HG03103 (cell line): ENCODE results near the gene NFIC.
A peak's percentile ranks its signal among the peaks of the same experiment; 100 is the strongest.
"Not testable (repeated sequence)": the region's sequence is repeated elsewhere in the genome, so short reads cannot be mapped to it uniquely, and the experiment has no call there.

ENCODE experiments used
- ATAC-seq: cut with Tn5 transposase; IDR thresholded peaks from one replicate; pipeline ENCODE4 v1.9.1; 2021; ENCODE audit warnings: low read depth; ENCODE audit not compliant: unreplicated experiment

Gene NFIC

DNA sequence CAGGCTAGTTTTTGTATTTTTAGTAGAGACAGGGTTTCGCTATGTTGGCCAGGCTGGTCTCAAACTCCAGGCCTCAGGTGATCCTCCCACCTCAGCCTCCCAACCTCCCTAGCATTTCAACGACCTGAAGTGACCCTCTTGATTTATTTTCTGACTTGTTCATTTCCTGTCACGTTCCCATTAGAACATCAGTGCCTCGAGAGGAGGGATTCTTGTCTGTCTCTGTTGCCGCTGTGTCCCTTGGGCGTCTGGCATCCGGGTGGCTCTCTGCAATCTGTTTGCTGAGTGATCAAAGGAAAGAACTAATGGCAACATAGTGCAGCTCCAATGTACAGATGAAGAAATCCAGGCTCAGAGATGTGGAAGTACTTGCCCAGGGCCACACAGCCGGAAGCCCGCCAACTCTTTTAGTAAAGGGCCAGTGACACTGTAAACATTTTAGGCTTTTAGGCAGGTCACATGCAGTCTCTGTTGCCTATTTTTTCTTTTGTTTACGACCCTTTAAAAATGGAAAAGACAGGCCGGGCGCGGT lies 47.5 kb downstream of the NFIC start:
- ATAC-seq: no peak

DNA sequence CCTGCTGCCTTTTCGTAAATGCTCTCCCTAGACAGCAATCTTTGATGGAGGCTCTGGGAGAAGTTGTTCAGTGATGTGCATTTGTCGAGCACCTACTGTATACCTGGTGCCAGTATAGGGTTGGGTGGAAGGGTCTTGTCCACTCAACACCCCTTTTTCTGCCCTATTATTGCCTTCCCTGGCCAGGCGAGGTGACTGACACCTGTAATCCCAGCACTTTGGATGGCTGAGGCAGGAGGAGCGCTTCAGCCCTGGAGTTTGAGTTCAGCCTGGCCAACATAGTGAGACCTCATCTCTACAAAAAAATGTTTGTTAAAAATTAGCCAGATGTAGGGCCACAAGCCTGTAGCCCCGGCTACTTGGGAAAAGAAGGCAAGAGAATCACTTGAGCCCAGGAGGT lies 49.3 kb downstream of the NFIC start:
- ATAC-seq: no peak

DNA sequence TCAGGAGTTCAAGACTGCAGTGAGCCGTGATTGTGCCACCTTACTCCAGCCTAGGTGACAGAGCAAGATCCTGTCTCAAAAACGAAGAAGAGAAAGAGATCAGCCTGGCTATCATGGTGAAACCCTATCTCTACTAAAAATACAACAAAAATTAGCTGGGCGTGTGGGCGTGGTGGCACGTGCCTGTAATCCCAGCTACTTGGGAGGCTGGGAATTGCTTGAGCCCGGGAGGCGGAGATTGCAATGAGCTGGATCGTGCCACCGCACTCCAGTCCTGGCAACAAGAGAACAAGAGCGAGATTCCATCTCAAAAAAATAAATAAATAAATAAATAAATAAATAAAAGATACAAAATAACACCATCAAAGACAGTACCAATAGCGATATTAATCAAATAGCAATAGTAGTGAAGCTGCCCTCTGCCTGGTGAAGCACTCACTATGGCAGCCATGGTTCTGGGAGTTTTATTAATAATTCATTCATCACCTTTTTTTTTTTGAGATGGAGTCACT lies 53.9 kb downstream of the NFIC start:
- ATAC-seq: no peak

DNA sequence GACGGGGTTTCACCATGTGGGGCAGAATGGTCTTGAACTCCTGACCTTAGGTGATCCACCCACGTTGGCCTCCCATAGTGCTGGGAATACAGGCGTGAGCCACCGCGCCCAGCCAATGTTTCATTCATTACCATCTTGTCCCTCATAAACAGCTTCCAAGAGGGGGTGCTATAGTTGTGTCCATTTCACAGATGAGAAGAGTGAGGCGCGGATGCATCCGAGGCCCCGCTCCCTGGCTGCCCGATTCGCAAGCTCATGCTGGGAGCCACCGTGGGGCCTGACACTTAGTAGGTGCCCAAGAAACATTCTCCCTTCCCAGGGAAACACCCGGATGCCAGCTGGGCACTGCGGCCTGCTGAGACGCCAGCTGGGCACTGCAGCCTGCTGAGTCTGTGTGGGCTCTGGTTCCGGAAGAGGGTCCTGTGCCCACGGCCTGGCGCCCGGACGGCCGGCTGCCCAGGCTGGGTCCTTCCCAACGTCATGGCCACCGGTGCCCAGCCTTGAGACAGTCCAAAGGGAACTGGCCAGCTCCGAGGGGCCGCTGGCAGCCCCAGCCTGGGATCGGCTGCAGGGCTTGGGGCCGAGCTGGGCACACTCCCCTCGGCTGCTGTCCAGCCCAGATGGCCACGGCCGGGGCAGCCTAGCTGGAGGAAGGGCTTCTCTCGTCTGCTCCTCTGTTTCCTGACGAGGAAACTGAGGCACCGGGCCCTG lies 54.7 kb downstream of the NFIC start:
- no peak for ATAC-seq

DNA sequence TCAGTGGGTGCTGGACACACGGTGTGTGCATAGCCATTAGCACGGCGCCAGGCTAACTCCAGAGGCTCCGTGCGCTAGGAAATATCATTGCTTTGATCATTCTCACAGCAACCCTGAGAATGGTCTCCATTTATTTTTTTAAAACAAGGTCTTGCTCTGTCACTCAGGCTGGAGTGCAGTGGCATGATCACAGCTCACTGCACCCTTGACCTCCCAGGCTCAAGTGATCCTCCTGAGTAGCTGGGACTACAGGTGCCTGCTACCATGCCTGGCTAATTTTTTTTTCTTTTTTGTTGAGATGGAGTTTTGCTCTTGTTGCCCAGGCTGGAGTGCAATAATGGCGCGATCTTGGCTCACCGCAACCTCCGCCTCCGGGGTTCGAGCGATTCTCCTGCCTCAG lies 55.3 kb downstream of the NFIC start:
- not testable (repeated sequence) for ATAC-seq

GRCh38 chr19:3423183-3423829 lies 56.9 kb downstream of the NFIC start:
- no peak for ATAC-seq

DNA sequence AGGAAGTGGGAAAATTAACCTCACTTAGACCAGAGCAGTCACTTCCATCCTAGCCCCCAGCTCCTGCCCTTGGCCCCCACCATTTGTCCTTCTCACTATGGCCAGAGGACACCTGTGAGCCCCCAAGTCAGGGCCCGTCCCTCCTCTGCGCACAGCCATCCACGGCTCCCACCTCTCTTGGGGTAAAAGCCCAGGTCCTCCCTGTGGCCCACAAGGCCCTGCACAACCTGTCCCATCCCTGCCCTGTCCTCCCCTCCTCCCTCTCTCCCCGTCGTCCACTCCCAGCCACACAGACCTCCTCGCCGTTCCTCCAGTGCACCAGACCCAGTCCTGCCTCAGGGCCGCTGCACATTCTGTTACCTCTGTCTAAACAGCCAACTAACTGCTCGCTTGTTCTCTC lies 60.0 kb downstream of the NFIC start:
- no peak for ATAC-seq

DNA sequence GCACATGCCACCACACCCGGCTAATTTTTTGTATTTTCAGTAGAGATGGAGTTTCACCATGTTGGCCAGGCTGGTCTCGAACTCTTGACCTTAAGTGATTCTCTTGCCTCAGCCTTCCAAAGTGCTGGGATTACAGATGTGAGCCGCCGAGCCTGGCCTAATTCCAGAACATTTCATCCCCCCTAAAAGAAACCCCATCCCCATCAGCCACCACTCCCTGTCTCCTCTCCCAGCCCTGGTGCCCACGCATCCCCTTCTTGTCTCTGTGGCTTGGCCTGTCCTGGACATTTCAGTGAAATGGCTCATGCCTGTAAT lies 63.9 kb downstream of the NFIC start:
- not testable (repeated sequence) for ATAC-seq

DNA sequence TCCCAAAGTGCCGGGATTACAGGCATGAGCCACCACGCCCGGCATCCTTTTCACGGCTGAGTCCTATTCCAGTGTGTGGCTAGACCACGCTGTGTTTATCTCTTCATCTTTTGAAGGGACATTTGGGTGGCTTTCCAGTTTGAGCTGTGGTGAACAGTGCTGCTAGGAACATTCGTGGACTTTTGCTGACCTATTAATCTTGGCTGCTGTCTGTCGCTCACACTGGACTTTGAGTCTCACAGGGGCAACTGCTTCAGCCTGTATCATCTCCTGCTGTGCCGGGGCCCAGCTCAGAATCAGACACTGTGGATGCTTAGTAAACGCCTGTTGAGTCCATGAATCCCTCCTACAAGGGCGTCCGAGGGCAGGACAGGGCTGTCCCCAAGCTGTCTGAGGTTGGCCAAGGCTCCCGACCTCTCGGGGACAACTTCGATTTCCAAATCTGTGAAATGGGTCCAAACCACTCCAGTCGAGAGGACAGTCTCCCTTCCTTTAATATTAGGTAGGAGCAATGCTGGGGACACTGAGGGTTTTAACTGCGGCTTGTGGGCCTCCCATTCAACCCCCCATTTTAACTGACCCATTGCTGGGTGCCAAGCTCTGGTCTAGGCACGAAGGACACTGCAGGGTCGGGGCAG lies 65.5 kb downstream of the NFIC start:
- no peak for ATAC-seq

DNA sequence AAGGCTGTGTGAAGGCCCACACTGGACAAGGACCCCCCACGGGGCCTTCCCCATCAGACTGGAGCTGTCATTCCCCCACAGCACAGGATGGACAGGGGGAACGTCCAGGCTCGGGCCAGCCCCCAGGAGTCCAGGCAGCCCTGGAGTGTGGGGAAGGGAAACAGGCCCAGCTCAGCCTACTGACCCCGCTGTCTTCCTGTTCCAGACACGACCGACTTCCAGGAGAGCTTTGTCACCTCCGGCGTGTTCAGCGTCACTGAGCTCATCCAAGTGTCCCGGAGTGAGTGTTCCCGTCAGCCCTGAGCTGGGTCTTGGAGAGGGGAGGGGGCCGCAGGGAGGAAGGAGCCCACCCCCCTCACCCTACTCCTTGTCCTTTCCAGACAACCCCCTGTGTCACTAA lies 66.9 kb downstream of the NFIC start:
- ATAC-seq: no peak

- ATAC-seq: no peak
Measured at GRCh38 chr19:3433805-3434540, 67.6 kb downstream of the NFIC start.

- ATAC-seq: peak; percentile 80
Measured at GRCh38 chr19:3434630-3435553, 68.5 kb downstream of the NFIC start.

DNA sequence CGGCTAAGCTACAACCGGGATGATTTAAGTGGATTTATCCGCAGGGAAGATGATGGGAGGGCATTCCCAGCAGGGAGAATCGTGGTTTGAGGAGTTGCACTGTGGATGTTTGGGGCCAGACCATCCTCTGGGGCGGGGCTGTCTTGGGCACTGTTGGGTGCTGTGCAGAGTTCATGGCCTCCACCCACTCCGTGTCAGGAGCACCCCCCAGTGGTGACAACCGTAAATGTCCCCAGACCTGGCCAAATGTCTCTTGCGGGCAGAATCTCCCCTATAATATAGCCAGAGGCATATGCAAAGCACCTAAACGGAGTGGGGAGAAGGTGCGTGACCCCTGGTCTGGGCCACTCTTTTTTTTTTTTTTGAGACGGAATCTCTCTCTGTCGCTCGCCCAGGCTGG lies 73.7 kb downstream of the NFIC start:
- ATAC-seq: no peak

DNA sequence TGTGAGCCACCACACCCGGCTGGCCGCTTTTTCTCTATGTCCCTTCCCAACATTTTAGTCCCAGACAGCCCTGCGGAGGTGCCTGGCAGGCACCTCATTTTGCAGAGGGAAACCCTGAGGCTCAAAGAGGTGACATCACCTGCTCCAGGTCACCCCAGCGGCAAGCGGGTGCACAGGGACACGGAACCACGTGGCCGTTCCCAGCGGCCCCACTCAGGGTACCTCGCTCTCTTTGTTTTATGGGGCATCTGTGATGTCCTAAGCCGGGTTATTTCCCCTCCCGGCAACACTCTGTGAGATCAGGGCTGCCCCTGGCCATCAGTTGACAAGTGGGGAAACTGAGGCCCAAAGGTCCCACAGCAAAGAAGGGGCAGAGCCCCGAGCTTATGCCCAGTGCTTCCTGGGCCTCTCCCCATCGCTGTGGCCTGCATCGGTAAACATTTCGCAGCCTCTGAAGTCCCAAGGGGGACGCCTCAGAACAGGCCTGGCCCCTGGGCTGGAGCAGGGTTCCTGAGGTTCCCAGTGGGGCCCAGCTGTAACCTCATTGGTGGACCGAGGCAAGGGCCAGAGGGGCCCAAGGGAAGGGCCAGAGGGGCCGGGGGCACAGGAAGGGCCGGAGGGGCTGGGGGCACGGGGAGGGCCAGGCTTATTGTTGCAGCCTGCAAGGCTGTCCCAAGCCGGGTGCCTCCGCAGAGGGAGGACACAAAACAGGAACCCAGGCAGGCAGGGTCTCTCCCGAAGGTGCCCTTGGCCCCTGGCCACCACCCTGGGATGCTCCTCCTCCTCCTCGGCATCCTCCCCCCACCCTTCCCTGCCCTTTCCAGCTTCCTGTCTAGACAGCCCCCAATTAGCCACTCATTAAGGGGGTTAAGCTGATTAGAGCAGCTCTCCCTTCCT lies 75.0 kb downstream of the NFIC start:
- no peak for ATAC-seq

- no peak for ATAC-seq
Measured at GRCh38 chr19:3441986-3442329, 75.6 kb downstream of the NFIC start.

- ATAC-seq: no peak
Measured at GRCh38 chr19:3442487-3443071, 76.2 kb downstream of the NFIC start.

GRCh38 chr19:3443840-3444694 lies 77.7 kb downstream of the NFIC start:
- ATAC-seq: no peak
